Vagina (tissue), 2 donors: ENCODE measurements around the gene COG3. TPM values are rescaled to one million over a fixed set of nuclear protein-coding genes. Genes with fewer than 3 reads are reported as not detected.

Experiments
- DNase-seq, 2 donors: peaks; one replicate each; pipeline ENCODE4 v3.0.0-alpha.2; 2017; ENCODE audit errors: extremely low spot score in 2 of 2
- H3K27ac ChIP-seq: fragments of 200-600 bp; sonication (generic); one replicate; pipeline ENCODE4 v1.5.1; 2019
- H3K27me3 ChIP-seq: fragments of 200-600 bp; sonication (generic); one replicate; pipeline ENCODE4 v1.5.1; 2019
- H3K36me3 ChIP-seq, 2 donors: fragments of 200-600 bp; sonication (generic); one replicate each; pipeline ENCODE4 v1.5.1; 2017 to 2019
- H3K4me1 ChIP-seq: fragments of 200-600 bp; sonication (generic); one replicate; pipeline ENCODE4 v1.5.1; 2019
- H3K4me3 ChIP-seq, 2 donors: fragments of 200-600 bp; sonication (generic); 1 replicate in 1 of 2; 2 replicates in 1 of 2; pipeline ENCODE4 v1.5.1; 2016 to 2019
- H3K9me3 ChIP-seq: fragments of 200-600 bp; sonication (generic); one replicate; pipeline ENCODE4 v1.5.1; 2019
- CTCF ChIP-seq, 3 experiments: fragments of 450-650 bp in 2 of 3; fragments of 200-600 bp in 1 of 3; sonication (generic) in 1 of 3; IDR thresholded peaks; one replicate each; pipeline ENCODE4 v1.5.1; 2017 to 2019; ENCODE audit warnings: antibody characterized with exemption in 3 of 3, mild to moderate bottlenecking in 2 of 3, moderate library complexity in 2 of 3
- POLR2A ChIP-seq, 2 donors: fragments of 450-650 bp; IDR thresholded peaks; one replicate each; pipeline ENCODE4 v1.6.1; 2017; ENCODE audit warnings: antibody characterized with exemption in 2 of 2, mild to moderate bottlenecking in 2 of 2, moderate library complexity in 2 of 2
- POLR2AphosphoS5 ChIP-seq, 2 donors: sonication (generic); formaldehyde crosslinking; IDR thresholded peaks; one replicate each; pipeline ENCODE4 v1.9.0; 2017; ENCODE audit warnings: antibody characterized with exemption in 2 of 2, mild to moderate bottlenecking in 2 of 2, low read depth in 1 of 2; ENCODE audit not compliant: insufficient read depth in 1 of 2
- intact Hi-C: fragments of 100-400 bp; cut with DNase I; formaldehyde crosslinking; loops from one replicate; pipeline ENCODE4 v1.15.1; 2023
- total RNA-seq: library from RNA; depleted of rRNA; stranded (reverse); fragments of >200 nt; gene quantifications from one replicate; pipeline ENCODE4 v1.2.3, GENCODE V29; 2016

The COG3 gene
- total RNA-seq, 1 donor from 2014 or later: 25.3 TPM

GRCh38 chr13:45519493-45519892, 54.8 kb downstream of the COG3 start:
- no peaks in the 10 kb centered on the region for H3K27me3 ChIP-seq
- H3K4me1 ChIP-seq: no peaks in the 10 kb centered on the region
- H3K36me3 ChIP-seq: peaks cover 0 to 59% of the 10 kb centered on the region in 2 donors
- DNase-seq: no peak
- H3K27ac ChIP-seq: no peak overlapping the region
- TF ChIP-seq POLR2AphosphoS5 (IDR thresholded peaks at IDR 0.05; ENCODE audit: insufficient read depth in 1 of 2, low read depth in 1 of 2) (no peak), CTCF (IDR thresholded peaks at IDR 0.05) (no peak), POLR2A (IDR thresholded peaks at IDR 0.05) (no peak)
- intact Hi-C loops: no loop called here
- H3K4me3 ChIP-seq: no peak overlapping the region
- no peaks in the 10 kb centered on the region for H3K9me3 ChIP-seq

GRCh38 chr13:45521297-45521696, 56.6 kb downstream of the COG3 start:
- Histone ChIP-seq H3K4me3 (no peak overlapping the region), H3K36me3 (peaks cover 0 to 45% of the 10 kb centered on the region in 2 donors), H3K4me1 (no peaks in the 10 kb centered on the region), H3K27me3 (no peaks in the 10 kb centered on the region), H3K9me3 (no peaks in the 10 kb centered on the region), H3K27ac (no peak overlapping the region)
- no peak for DNase-seq
- intact Hi-C loops: no loop called here
- TF ChIP-seq POLR2A (IDR thresholded peaks at IDR 0.05): no peak
- no peak for TF ChIP-seq CTCF (IDR thresholded peaks at IDR 0.05)
- TF ChIP-seq POLR2AphosphoS5 (IDR thresholded peaks at IDR 0.05; ENCODE audit: insufficient read depth in 1 of 2, low read depth in 1 of 2): no peak

GRCh38 chr13:45522571-45522970, 57.8 kb downstream of the COG3 start:
- H3K9me3 ChIP-seq: no peaks in the 10 kb centered on the region
- intact Hi-C loops: no loop called here
- H3K36me3 ChIP-seq: peaks cover 0 to 39% of the 10 kb centered on the region in 2 donors

GRCh38 chr13:45527699-45528462, 63.1 kb downstream of the COG3 start:
- peaks cover 0 to 38% of the 10 kb centered on the region in 2 donors for H3K36me3 ChIP-seq
- no peak for DNase-seq
- no peak overlapping the region for H3K27ac ChIP-seq
- TF ChIP-seq CTCF (IDR thresholded peaks at IDR 0.05) (no peak), POLR2A (IDR thresholded peaks at IDR 0.05) (no peak), POLR2AphosphoS5 (IDR thresholded peaks at IDR 0.05; ENCODE audit: insufficient read depth in 1 of 2, low read depth in 1 of 2) (no peak)
- no peak overlapping the region for H3K4me3 ChIP-seq
- no peaks in the 10 kb centered on the region for H3K4me1 ChIP-seq
- intact Hi-C loops: no loop called here
- no peaks in the 10 kb centered on the region for H3K9me3 ChIP-seq
- H3K27me3 ChIP-seq: no peaks in the 10 kb centered on the region

More at GRCh38 chr13:45522571-45522970, 57.8 kb downstream of the COG3 start:
- Histone ChIP-seq H3K4me3 (no peak overlapping the region), H3K27me3 (no peaks in the 10 kb centered on the region), H3K4me1 (no peaks in the 10 kb centered on the region), H3K27ac (no peak overlapping the region)
- DNase-seq: no peak
- TF ChIP-seq POLR2AphosphoS5 (IDR thresholded peaks at IDR 0.05; ENCODE audit: insufficient read depth in 1 of 2, low read depth in 1 of 2) (no peak), POLR2A (IDR thresholded peaks at IDR 0.05) (no peak), CTCF (IDR thresholded peaks at IDR 0.05) (no peak)

- H3K27ac ChIP-seq: no peak overlapping the region
- H3K4me3 ChIP-seq: no peak overlapping the region
- intact Hi-C loops: no loop called here
- no peak for DNase-seq
- H3K9me3 ChIP-seq: no peaks in the 10 kb centered on the region
- H3K27me3 ChIP-seq: no peaks in the 10 kb centered on the region
- H3K4me1 ChIP-seq: no peaks in the 10 kb centered on the region
- TF ChIP-seq CTCF (IDR thresholded peaks at IDR 0.05): no peak
- no peak for TF ChIP-seq POLR2AphosphoS5 (IDR thresholded peaks at IDR 0.05; ENCODE audit: insufficient read depth in 1 of 2, low read depth in 1 of 2)
- no peak for TF ChIP-seq POLR2A (IDR thresholded peaks at IDR 0.05)
- H3K36me3 ChIP-seq: peaks cover 0 to 53% of the 10 kb centered on the region in 2 donors
Measured at GRCh38 chr13:45529758-45530157, 65.0 kb downstream of the COG3 start.
